CD4-positive, alpha-beta T cell (primary cell): Measurements from ENCODE around the gene ATP13A2. TPM values are rescaled to one million over a fixed set of nuclear protein-coding genes. Genes with fewer than 3 reads are reported as not detected.

Source experiments
- ATAC-seq: fragments of 200-7000 bp; cut with Tn5 transposase; one replicate; pipeline ENCODE4 v1.10.0; 2022; ENCODE audit warnings: mild to moderate bottlenecking; ENCODE audit not compliant: poor library complexity
- CTCF ChIA-PET: fragments of 350-600 bp; sonication (Branson Sonifier 250); formaldehyde crosslinking; loops from one replicate; lab custom pipeline; 2021; ENCODE audit warnings: antibody characterized with exemption, inconsistent platforms; lab: Charles Lee
- POLR2A ChIA-PET: fragments of 350-600 bp; sonication (Branson Sonifier 250); formaldehyde crosslinking; loops from one replicate; lab custom pipeline; 2021; ENCODE audit warnings: antibody characterized with exemption, inconsistent platforms; lab: Charles Lee
- DNase-seq, 14 experiments: peaks; one replicate each; pipeline ENCODE4 v3.0.0-alpha.2; 2013 to 2020; ENCODE audit warnings: mixed read lengths in 2 of 14
- H3K27ac ChIP-seq, 2 donors: one replicate each; pipeline versions ENCODE4 v1.5.1 to v1.7.0; 2013; ENCODE audit warnings: low read length in 2 of 2, low read depth in 1 of 2, mild to moderate bottlenecking in 1 of 2
- H3K27me3 ChIP-seq, 2 experiments: 1 replicate in 1 of 2; 2 replicates in 1 of 2; pipeline versions ENCODE4 v1.6.1 to v1.7.0; 2013; ENCODE audit warnings: low read length in 2 of 2, control low read depth in 1 of 2, mild to moderate bottlenecking in 1 of 2, moderate library complexity in 1 of 2; ENCODE audit not compliant: insufficient read depth in 2 of 2, control insufficient read depth in 1 of 2
- H3K36me3 ChIP-seq: one replicate; pipeline ENCODE4 v1.6.1; 2013; ENCODE audit warnings: low read length, control low read depth; ENCODE audit not compliant: insufficient read depth
- H3K4me1 ChIP-seq: one replicate; pipeline ENCODE4 v1.6.1; 2013; ENCODE audit warnings: low read length, control low read depth; ENCODE audit not compliant: insufficient read depth
- H3K4me3 ChIP-seq: one replicate; pipeline ENCODE4 v1.5.1; 2013; ENCODE audit warnings: mild to moderate bottlenecking, low read length, moderate library complexity
- H3K9me3 ChIP-seq, 2 experiments: 1 replicate in 1 of 2; 2 replicates in 1 of 2; pipeline versions ENCODE4 v1.6.1 to v1.7.0; 2013; ENCODE audit warnings: low read length in 2 of 2, mild to moderate bottlenecking in 2 of 2, control low read depth in 1 of 2, moderate library complexity in 1 of 2; ENCODE audit not compliant: control insufficient read depth in 1 of 2, insufficient read depth in 1 of 2
- H3K27ac Mint-ChIP-seq: one replicate; pipeline ENCODE4 v1.8.0; 2020; ENCODE audit warnings: mixed read lengths
- H3K27me3 Mint-ChIP-seq: one replicate; pipeline ENCODE4 v1.8.0; 2021; ENCODE audit warnings: mixed read lengths
- H3K36me3 Mint-ChIP-seq: one replicate; pipeline ENCODE4 v1.8.0; 2021; ENCODE audit warnings: low read depth, mixed read lengths
- H3K4me1 Mint-ChIP-seq: one replicate; pipeline ENCODE4 v1.8.0; 2021; ENCODE audit warnings: low read depth, mixed read lengths
- H3K4me3 Mint-ChIP-seq: one replicate; pipeline ENCODE4 v1.8.0; 2020; ENCODE audit warnings: mild to moderate bottlenecking, mixed read lengths
- H3K9me3 Mint-ChIP-seq: one replicate; pipeline ENCODE4 v1.8.0; 2020; ENCODE audit warnings: mixed read lengths
- CTCF ChIP-seq: fragments of 200-600 bp; IDR thresholded peaks from one replicate; pipeline ENCODE4 v1.8.0; 2022; ENCODE audit warnings: antibody characterized with exemption, mild to moderate bottlenecking
- intact Hi-C, 2 experiments: fragments of 100-400 bp; cut with DNase I in 1 of 2; cut with micrococcal nuclease in 1 of 2; formaldehyde crosslinking; loops; one replicate each; pipeline versions ENCODE4 v1.15.1 to v1.9.0; 2023 to 2025; cut with DNase I, micrococcal nuclease
- total RNA-seq, 174 experiments: library from RNA in 2 of 174; stranded (reverse) in 2 of 174; gene quantifications; one replicate each; pipeline ENCODE4 v1.2.3 and lab custom pipeline; 2021 to 2026

ATP13A2 gene
- total RNA-seq, 2 experiments from 2014 or later = 27.0 to 30.6 TPM

- Mint-ChIP-seq H3K4me3 (no peak overlapping the region), H3K27ac (no peak overlapping the region), H3K4me1 (no peaks in the 10 kb centered on the region), H3K27me3 (no peaks in the 10 kb centered on the region), H3K9me3 (no peaks in the 10 kb centered on the region), H3K36me3 (peaks cover 31% of the 10 kb centered on the region)
- no peaks in the 10 kb centered on the region for H3K4me1 ChIP-seq
- intact Hi-C loops = no loop called here
- no peak overlapping the region for H3K4me3 ChIP-seq
- peaks cover 41% of the 10 kb centered on the region for H3K36me3 ChIP-seq
- H3K27ac ChIP-seq = no peak overlapping the region
- CTCF ChIA-PET = no interaction called here
- ATAC-seq (no peak), DNase-seq (no peak)
- no peak for TF ChIP-seq CTCF
- POLR2A ChIA-PET = no interaction called here
- no peaks in the 10 kb centered on the region for H3K27me3 ChIP-seq
- H3K9me3 ChIP-seq = no peaks in the 10 kb centered on the region
Measured at GRCh38 chr1:16992675-16993074, 19.1 kb downstream of the ATP13A2 start.

- Mint-ChIP-seq H3K27ac (no peak overlapping the region), H3K4me1 (no peaks in the 10 kb centered on the region), H3K27me3 (no peaks in the 10 kb centered on the region), H3K4me3 (no peak overlapping the region), H3K9me3 (no peaks in the 10 kb centered on the region), H3K36me3 (peaks cover 37% of the 10 kb centered on the region)
- peaks cover 45% of the 10 kb centered on the region for H3K36me3 ChIP-seq
- ChIA-PET CTCF (no interaction called here), POLR2A (no interaction called here)
- no peak overlapping the region for H3K4me3 ChIP-seq
- DNase-seq = no peak
- no peaks in the 10 kb centered on the region for H3K27me3 ChIP-seq
- no peak overlapping the region for H3K27ac ChIP-seq
- ATAC-seq = no peak
- no peaks in the 10 kb centered on the region for H3K9me3 ChIP-seq
- no peak for TF ChIP-seq CTCF
- no peaks in the 10 kb centered on the region for H3K4me1 ChIP-seq
- intact Hi-C loops = no loop called here
Measured at GRCh38 chr1:16992102-16992501, 19.6 kb downstream of the ATP13A2 start.

GRCh38 chr1:16991571-16991970, 20.2 kb downstream of the ATP13A2 start:
- Mint-ChIP-seq H3K4me1 (no peaks in the 10 kb centered on the region), H3K4me3 (no peak overlapping the region), H3K9me3 (no peaks in the 10 kb centered on the region), H3K27ac (no peak overlapping the region), H3K36me3 (peaks cover 42% of the 10 kb centered on the region), H3K27me3 (no peaks in the 10 kb centered on the region)
- H3K27me3 ChIP-seq = no peaks in the 10 kb centered on the region
- H3K27ac ChIP-seq = no peak overlapping the region
- H3K36me3 ChIP-seq = peaks cover 45% of the 10 kb centered on the region
- CTCF ChIA-PET = no interaction called here
- no peak for TF ChIP-seq CTCF
- POLR2A ChIA-PET = no interaction called here
- no peaks in the 10 kb centered on the region for H3K9me3 ChIP-seq
- no peaks in the 10 kb centered on the region for H3K4me1 ChIP-seq
- ATAC-seq (no peak), DNase-seq (no peak)
- intact Hi-C loops = no loop called here
- no peak overlapping the region for H3K4me3 ChIP-seq
